ENCODE data around the gene EEF2. TPM values are rescaled to one million over a fixed set of nuclear protein-coding genes. Genes with fewer than 3 reads are reported as not detected.
A peak's percentile ranks its signal among the peaks of the same experiment; 100 is the strongest.
"Not testable (repeated sequence)": the region's sequence is repeated elsewhere in the genome, so short reads cannot be mapped to it uniquely, and the experiment has no call there.

Gene EEF2
- total and polyA plus RNA-seq, 5 donors, result 1,037 to 2,630 (median 2,120) TPM

DNA sequence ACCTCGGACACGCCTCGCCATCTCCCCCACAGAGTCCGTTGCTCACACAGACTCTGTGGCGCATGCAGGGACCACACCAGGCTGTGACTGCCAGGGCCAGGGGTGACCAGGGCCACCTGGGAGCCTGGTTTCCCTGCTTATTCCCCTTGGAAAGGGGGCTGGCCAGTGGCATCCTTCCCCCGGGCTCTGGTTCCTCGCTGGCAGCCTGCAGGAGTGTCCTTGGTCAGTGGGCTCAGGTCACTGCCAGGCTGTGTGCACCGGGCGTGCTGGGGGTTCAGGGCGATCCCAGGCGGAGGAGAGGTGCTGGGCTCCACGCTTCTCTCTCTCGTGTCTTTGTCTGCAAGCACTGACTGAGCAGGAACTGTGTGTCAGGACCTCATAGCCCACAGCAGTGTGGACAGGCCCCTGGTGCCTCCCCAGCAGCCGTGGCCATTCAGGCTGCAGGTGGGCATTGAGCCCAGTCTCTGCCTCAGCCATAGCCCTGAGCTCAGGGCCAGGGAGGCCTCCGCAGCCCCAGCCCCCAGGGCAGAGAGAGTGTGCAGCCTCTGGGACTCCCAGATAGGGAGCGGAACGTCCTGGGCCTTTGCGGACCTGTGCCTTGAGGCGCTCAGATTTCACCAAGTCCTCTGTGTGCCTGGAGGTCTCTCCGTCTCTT, 28.8 kb upstream of the EEF2 start:
- 88% methylated on average over 20 of the region's 20 CpGs for whole genome bisulfite sequencing
- Histone ChIP-seq H3K4me3 (ENCODE audit: low read length) (no peak overlapping the region), H3K27me3 (ENCODE audit: control insufficient read depth, insufficient read depth) (no peaks in the 10 kb centered on the region), H3K27ac (ENCODE audit: low read length) (no peak overlapping the region), H3K4me1 (ENCODE audit: control insufficient read depth, insufficient read depth, low read length) (peaks cover 6% of the 10 kb centered on the region), H3K9me3 (ENCODE audit: control insufficient read depth, low read length) (no peaks in the 10 kb centered on the region)
- intact Hi-C loops (cut with DNase I), result no loop called here
- ATAC-seq, result no peak
- no peak for DNase-seq

- DNase-seq, result no peak
- intact Hi-C loops (cut with DNase I), result no loop called here
- H3K27me3 ChIP-seq (ENCODE audit: control insufficient read depth, insufficient read depth), result no peaks in the 10 kb centered on the region
- H3K4me1 ChIP-seq (ENCODE audit: control insufficient read depth, insufficient read depth, low read length), result peaks cover 11% of the 10 kb centered on the region
- 95% methylated on average over 33 of the region's 33 CpGs for WGBS
- no peaks in the 10 kb centered on the region for H3K9me3 ChIP-seq (ENCODE audit: control insufficient read depth, low read length)
- no peak overlapping the region for H3K4me3 ChIP-seq (ENCODE audit: low read length)
- no peak for ATAC-seq
- H3K27ac ChIP-seq (ENCODE audit: low read length), result no peak overlapping the region
Observed at GRCh38 chr19:4012975-4013634, 27.8 kb upstream of the EEF2 start.

DNA sequence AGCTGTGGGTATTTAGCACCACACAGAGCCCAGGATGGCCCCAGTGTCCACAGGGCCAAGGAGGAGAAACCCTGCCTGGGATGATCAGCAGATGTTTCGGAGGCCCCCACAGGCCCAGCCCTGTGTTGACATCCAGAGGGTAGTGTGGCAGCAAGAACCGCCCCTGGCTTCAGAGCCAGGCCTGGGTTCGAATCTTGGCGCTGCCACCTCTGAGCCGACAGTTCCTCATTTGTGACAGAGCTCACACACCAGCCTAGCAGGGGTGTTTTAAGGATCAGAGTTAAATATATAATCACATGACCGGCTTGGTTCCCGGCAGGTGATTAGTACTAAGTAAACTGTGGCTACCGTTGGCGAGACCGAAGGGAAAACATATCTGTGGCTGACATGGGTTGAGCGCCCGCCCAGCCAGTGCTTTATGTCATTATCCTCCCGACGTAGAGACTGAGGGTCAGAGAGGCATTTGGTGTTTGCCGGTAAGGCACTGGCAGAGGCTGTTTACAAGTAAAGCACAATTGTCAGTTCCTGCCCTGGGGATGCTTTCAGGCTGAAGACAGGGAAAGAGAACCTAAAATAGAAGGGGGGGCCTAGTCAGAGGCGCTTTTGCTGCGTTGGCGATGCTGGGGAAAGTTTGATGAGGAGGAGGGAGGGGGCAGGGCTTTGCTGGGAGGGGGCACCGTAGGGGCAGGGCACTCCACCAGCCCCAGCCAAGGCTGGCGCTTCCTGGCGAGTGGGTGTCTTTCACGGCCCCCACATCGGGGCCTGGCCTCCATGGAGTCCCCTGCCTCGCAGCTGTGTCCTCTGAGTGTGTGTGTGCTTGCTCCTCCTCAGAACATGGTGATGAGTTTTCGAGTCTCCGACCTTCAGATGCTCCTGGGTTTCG, 27.1 kb upstream of the EEF2 start:
- Histone ChIP-seq H3K4me1 (ENCODE audit: control insufficient read depth, insufficient read depth, low read length) (peaks cover 11% of the 10 kb centered on the region), H3K27ac (ENCODE audit: low read length) (no peak overlapping the region), H3K27me3 (ENCODE audit: control insufficient read depth, insufficient read depth) (no peaks in the 10 kb centered on the region), H3K4me3 (ENCODE audit: low read length) (no peak overlapping the region), H3K9me3 (ENCODE audit: control insufficient read depth, low read length) (no peaks in the 10 kb centered on the region)
- intact Hi-C loops (cut with DNase I), result no loop called here
- ATAC-seq (no peak), DNase-seq (no peak)
- WGBS, result 82% methylated on average over 27 of the region's 27 CpGs

DNA sequence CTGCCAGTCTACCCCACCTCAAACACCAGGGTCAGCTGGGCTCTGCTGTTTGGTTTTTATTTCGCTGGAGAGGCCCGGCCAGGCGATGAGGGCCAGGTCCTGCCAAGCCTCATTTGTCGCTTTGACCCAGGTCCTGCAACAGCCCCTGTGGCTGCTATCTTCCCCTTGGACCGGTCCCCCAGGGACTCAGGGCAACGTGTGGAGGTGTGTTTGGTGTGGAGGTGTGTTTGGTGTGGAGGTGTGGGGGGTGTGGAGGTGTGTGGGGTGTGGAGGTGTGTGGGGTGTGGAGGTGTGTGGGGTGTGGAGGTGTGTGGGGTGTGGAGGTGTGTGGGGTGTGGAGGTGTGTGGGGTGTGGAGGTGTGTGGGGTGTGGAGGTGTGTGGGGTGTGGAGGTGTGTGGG, 26.2 kb upstream of the EEF2 start:
- intact Hi-C loops (cut with DNase I), result not testable (repeated sequence)

DNA sequence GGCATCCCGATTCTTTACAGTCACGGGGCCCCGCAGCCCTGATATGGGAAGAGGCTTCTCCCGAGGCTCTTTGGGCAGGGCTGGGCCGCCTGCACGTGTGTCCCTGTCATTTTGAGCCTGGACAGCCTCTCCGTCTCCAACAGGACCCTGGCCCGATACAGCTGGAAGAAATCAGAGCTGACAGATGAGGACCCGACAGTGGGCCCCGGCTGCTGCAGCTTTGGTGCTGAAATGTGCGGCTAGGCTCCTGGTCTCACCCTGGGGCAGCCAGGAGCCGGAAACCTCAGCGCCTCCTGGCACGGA, 25.5 kb upstream of the EEF2 start:
- DNase-seq, result no peak
- intact Hi-C loops (cut with DNase I), result no loop called here
- ATAC-seq, result no peak
- H3K4me3 ChIP-seq (ENCODE audit: low read length), result no peak overlapping the region
- H3K9me3 ChIP-seq (ENCODE audit: control insufficient read depth, low read length), result no peaks in the 10 kb centered on the region
- no peaks in the 10 kb centered on the region for H3K27me3 ChIP-seq (ENCODE audit: control insufficient read depth, insufficient read depth)
- WGBS, result 44% methylated on average over 14 of the region's 14 CpGs
- H3K4me1 ChIP-seq (ENCODE audit: control insufficient read depth, insufficient read depth, low read length), result peaks cover 11% of the 10 kb centered on the region
- H3K27ac ChIP-seq (ENCODE audit: low read length), result no peak overlapping the region

More for the DNA sequence above, 26.2 kb upstream of the EEF2 start:
- not testable (repeated sequence) for H3K9me3 ChIP-seq (ENCODE audit: control insufficient read depth, low read length); H3K27me3 ChIP-seq (ENCODE audit: control insufficient read depth, insufficient read depth); H3K4me3 ChIP-seq (ENCODE audit: low read length); ATAC-seq; DNase-seq; H3K27ac ChIP-seq (ENCODE audit: low read length)
- H3K4me1 ChIP-seq (ENCODE audit: control insufficient read depth, insufficient read depth, low read length), result peaks cover 11% of the 10 kb centered on the region
- WGBS, result 72% methylated on average over 6 of the region's 6 CpGs

DNA sequence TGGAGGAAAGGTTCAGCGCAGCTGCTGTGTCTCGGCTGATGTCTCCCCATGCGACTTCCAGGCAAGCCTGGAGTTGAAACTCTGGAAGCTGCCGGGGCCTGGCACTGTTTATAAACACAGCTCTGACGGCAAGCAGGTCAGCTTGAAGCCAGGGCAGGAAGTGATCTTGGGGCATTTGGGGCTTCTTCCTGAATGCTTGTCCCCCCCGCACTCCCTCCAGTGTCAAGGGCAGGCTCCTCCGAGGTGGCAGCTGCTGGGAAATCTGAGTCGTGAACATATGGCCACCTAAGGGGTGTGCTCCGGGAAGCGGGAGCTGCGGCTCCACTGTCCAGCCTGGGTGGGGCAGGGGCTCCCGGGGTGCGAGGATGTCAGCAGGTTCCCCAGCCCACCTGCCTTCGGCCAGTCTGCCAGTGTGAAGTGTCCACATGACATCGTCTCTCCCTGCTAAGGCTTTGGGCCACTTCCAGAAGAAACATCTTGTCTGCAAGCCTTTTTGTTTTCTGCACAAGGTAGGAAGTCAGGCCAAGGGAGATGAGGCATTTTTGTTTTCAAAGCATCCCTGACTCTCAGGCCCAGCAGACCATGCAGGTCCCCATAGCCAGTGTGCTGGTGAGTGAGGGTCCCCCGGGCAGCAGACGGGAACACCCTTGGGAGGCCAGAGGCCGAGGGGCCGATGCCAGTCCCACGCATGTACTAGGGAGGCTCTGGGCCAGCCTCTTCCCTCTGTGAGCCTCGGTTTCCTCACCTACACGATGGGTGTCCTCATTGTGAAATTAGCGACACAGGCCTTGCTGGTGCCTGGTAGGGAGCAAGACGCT, 24.9 kb upstream of the EEF2 start:
- ATAC-seq (no peak), DNase-seq (no peak)
- intact Hi-C loops (cut with DNase I), result loop anchor here in 1 of 4 donors (10.0 kb wide), 1 partner anchor 175 kb away; the partner anchor contains the start of genes ANKRD24 and SIRT6
- Histone ChIP-seq H3K27ac (ENCODE audit: low read length) (no peak overlapping the region), H3K27me3 (ENCODE audit: control insufficient read depth, insufficient read depth) (no peaks in the 10 kb centered on the region), H3K4me3 (ENCODE audit: low read length) (no peak overlapping the region), H3K4me1 (ENCODE audit: control insufficient read depth, insufficient read depth, low read length) (peaks cover 11% of the 10 kb centered on the region), H3K9me3 (ENCODE audit: control insufficient read depth, low read length) (no peaks in the 10 kb centered on the region)
- 57% methylated on average over 24 of the region's 24 CpGs for WGBS

- Histone ChIP-seq H3K27ac (ENCODE audit: low read length) (no peak overlapping the region), H3K4me1 (ENCODE audit: control insufficient read depth, insufficient read depth, low read length) (peaks cover 11% of the 10 kb centered on the region), H3K27me3 (ENCODE audit: control insufficient read depth, insufficient read depth) (no peaks in the 10 kb centered on the region), H3K4me3 (ENCODE audit: low read length) (peak overlapping the region; percentile 86), H3K9me3 (ENCODE audit: control insufficient read depth, low read length) (no peaks in the 10 kb centered on the region)
- WGBS, result under 1% methylated on average over 55 of the region's 55 CpGs
- ATAC-seq (peak; percentile 1 to 2), DNase-seq (peak in 2 of 3 donors; percentile 72 to 76)
- intact Hi-C loops (cut with DNase I), result loop anchor here in 1 of 4 donors (10.0 kb wide), 1 partner anchor 177 kb away; the partner anchor contains the start of genes ANKRD24 and SIRT6
Observed at GRCh38 chr19:4007836-4008539, 22.7 kb upstream of the EEF2 start.

DNA sequence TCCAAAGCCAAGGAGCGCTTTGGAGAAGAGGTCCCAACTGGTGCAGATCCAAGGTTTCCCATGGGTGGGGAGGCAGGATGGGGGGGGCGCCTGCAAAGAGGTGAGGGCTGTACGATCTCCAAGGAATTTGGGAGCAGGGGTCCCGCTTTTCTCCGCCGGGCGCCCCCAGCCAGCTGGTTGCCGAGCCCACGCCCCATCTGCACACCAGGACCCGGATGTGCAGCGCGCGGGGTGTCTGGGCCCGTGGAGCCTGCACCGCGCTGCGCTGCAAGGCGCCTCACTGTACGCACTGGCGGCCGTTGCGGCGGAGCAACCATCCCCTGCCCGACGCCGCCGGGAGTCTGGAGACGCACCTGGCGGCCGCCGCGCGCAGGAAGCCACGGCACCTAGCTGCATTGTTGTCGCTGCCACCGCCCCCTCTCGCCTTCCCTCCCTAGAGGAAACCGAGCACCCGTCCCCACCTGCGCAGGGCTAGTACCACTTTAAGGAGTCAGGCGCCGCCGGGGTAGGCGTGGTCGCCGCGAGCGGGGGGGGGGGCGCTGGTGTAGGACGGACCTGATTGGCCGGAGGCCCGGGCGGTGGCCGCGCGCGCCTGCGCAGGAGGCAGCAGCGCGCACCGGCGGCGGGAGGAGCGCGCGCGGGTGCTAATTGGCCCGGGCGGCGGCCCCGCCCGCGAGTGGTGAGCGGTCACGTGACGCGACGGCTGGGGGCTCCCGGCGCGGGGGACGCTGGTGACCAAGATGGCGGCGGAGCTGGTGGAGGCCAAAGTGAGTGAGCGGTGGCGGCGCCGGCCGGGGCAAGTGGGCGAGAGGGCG, 22.0 kb upstream of the EEF2 start, which contains the start of gene PIAS4:
PIAS4 (plus strand) TSS at position 716 of the 815 bp plus-strand sequence; CDS start at position 741, 25 bp downstream.
- peak; percentile 96 to 99 (median 99) for DNase-seq
- peak; percentile 96 for ATAC-seq
- Histone ChIP-seq H3K4me3 (ENCODE audit: low read length) (peak within 1 kb of the TSS; percentile 86), H3K27me3 (ENCODE audit: control insufficient read depth, insufficient read depth) (no peaks in the 10 kb centered on the region), H3K4me1 (ENCODE audit: control insufficient read depth, insufficient read depth, low read length) (peaks cover 11% of the 10 kb centered on the region), H3K27ac (ENCODE audit: low read length) (peak within 1 kb of the TSS; percentile 62), H3K9me3 (ENCODE audit: control insufficient read depth, low read length) (no peaks in the 10 kb centered on the region)
- WGBS, result under 1% methylated on average over 91 of the region's 91 CpGs
- intact Hi-C loops (cut with DNase I), result loop anchor here in 1 of 4 donors (10.0 kb wide), 1 partner anchor 178 kb away; the partner anchor contains the start of genes ANKRD24 and SIRT6

- WGBS, result 97% methylated on average over 9 of the region's 9 CpGs
- not testable (repeated sequence) for ATAC-seq
Observed at GRCh38 chr19:4005436-4005835, 20.2 kb upstream of the EEF2 start.

More at GRCh38 chr19:4005436-4005835, 20.2 kb upstream of the EEF2 start:
- H3K4me1 ChIP-seq (ENCODE audit: control insufficient read depth, insufficient read depth, low read length); DNase-seq; H3K27me3 ChIP-seq (ENCODE audit: control insufficient read depth, insufficient read depth); H3K9me3 ChIP-seq (ENCODE audit: control insufficient read depth, low read length); H3K27ac ChIP-seq (ENCODE audit: low read length); H3K4me3 ChIP-seq (ENCODE audit: low read length): not testable (repeated sequence)
- intact Hi-C loops (cut with DNase I), result loop anchor here in 1 of 4 donors (10.0 kb wide), 1 partner anchor 179 kb away; the partner anchor contains the start of genes ANKRD24 and SIRT6
